Lung (tissue), 12 donors: Measurements from ENCODE around the gene TMEM79. TPM values are rescaled to one million over a fixed set of nuclear protein-coding genes. Genes with fewer than 3 reads are reported as not detected.

Experiments
- ATAC-seq: fragments of 200-7000 bp; cut with Tn5 transposase; one replicate; pipeline ENCODE4 v1.9.1; 2020; ENCODE audit warnings: moderate number of reproducible peaks; ENCODE audit not compliant: insufficient read depth, low FRiP score
- DNase-seq, 3 donors: peaks; one replicate each; pipeline ENCODE4 v3.0.0-alpha.2; 2013 to 2017
- H3K27ac ChIP-seq, 2 donors: one replicate each; pipeline ENCODE4 v1.5.1; 2013; ENCODE audit warnings: mild to moderate bottlenecking in 2 of 2, moderate library complexity in 2 of 2, control low read depth in 1 of 2, inconsistent platforms in 1 of 2, low read depth in 1 of 2, low read length in 1 of 2
- H3K27me3 ChIP-seq, 3 donors: one replicate each; pipeline ENCODE4 v1.5.1; 2013; ENCODE audit warnings: low read length in 2 of 3; ENCODE audit not compliant: control insufficient read depth in 3 of 3, insufficient read depth in 3 of 3
- H3K36me3 ChIP-seq, 4 donors: one replicate each; pipeline ENCODE4 v1.5.1; 2013; ENCODE audit warnings: low read length in 4 of 4, mild to moderate bottlenecking in 1 of 4, moderate library complexity in 1 of 4; ENCODE audit not compliant: control insufficient read depth in 4 of 4, insufficient read depth in 4 of 4
- H3K4me1 ChIP-seq, 5 donors: one replicate each; pipeline ENCODE4 v1.5.1; 2013; ENCODE audit warnings: low read length in 5 of 5, mild to moderate bottlenecking in 2 of 5, moderate library complexity in 1 of 5; ENCODE audit not compliant: control insufficient read depth in 5 of 5, insufficient read depth in 5 of 5
- H3K4me3 ChIP-seq: one replicate; pipeline ENCODE4 v1.5.1; 2013; ENCODE audit warnings: mild to moderate bottlenecking, control low read depth, moderate library complexity
- H3K9ac ChIP-seq, 2 donors: one replicate each; pipeline ENCODE4 v1.5.1; 2013; ENCODE audit warnings: low read length in 2 of 2, control low read depth in 1 of 2; ENCODE audit not compliant: insufficient read depth in 1 of 2
- H3K9me3 ChIP-seq, 4 donors: one replicate each; pipeline ENCODE4 v1.5.1; 2013; ENCODE audit warnings: low read length in 3 of 4, mild to moderate bottlenecking in 1 of 4, moderate library complexity in 1 of 4; ENCODE audit not compliant: control insufficient read depth in 4 of 4, insufficient read depth in 3 of 4
- CTCF ChIP-seq: IDR thresholded peaks from 2 replicates; pipeline ENCODE4 v1.5.1; 2012; ENCODE audit warnings: mild to moderate bottlenecking; ENCODE audit errors: control extremely low read depth, extremely low read depth
- WGBS, 2 donors: extraction: QIAGEN DNeasy Blood & Tissue Kit; methylation state at CpG; one replicate each; pipeline ENCODE4 v1.1.7; 2013; 5-methylcytosine and 5-hydroxymethylcytosine counted together
- polyA plus RNA-seq, 2 donors: library from polyadenylated mRNA; stranded (reverse); fragments of 200-250 nt; gene quantifications; one replicate each; pipeline ENCODE4 v1.2.1, GENCODE V29; 2013
- total RNA-seq, 2 donors: library from RNA; depleted of rRNA in 1 of 2; stranded (reverse); fragments of >200 nt in 1 of 2; gene quantifications; one replicate each; pipeline ENCODE4 v1.2.1, GENCODE V29; 2014 to 2021
- donor health status: control.
- donor health status: control.
- donor health status: Bipolar disorder and iron deficiency.
- donor health status: healthy.
- donor health status: DM: yes; HTN: yes; CAD: no.

TMEM79 gene
- total and polyA plus RNA-seq, 4 donors, result 2.5 to 4.7 (median 4.6) TPM

- DNase-seq (no peak), ATAC-seq (no peak)
- Histone ChIP-seq H3K27me3 (peaks cover 0 to 16% (median 12%) of the 10 kb centered on the region in 3 donors), H3K27ac (peak overlapping the region in 1 of 2 donors; percentile 5), H3K36me3 (peaks cover 16 to 41% (median 27%) of the 10 kb centered on the region in 4 donors), H3K4me3 (no peak overlapping the region), H3K4me1 (peaks cover 0 to 15% (median 0%) of the 10 kb centered on the region in 5 donors), H3K9me3 (peaks cover 0 to 1% (median 0%) of the 10 kb centered on the region in 4 donors), H3K9ac (no peak overlapping the region)
- WGBS, 2 donors, result 65 to 92% methylated on average over 2 to 4 of the region's 4 CpGs
- no peak for TF ChIP-seq CTCF
These were observed 35.8 kb upstream of the TMEM79 start for GRCh38 chr1:156248323-156248683.

DNA sequence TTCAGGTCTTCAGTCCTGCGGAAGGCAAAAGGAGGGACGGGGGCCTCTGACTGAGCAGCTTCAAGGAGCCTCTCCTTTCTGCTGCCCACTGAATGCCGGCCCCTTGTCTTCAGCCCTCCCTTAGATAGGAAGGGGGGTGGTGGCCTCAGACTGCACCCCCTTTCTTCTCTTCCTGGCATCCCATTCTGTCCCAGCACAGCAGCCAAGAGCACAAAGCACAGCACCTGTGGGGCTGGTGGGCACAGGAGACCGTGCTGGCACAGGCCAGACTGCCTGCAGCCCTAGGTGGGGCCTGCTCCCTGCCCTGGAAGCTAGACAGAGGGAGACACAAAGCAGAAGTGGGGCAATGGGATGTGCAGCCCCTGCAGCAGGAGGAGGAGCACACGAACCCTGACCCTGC, 34.5 kb upstream of the TMEM79 start:
- H3K36me3 ChIP-seq, result peaks cover 22 to 46% (median 35%) of the 10 kb centered on the region in 4 donors
- 89 to 92% methylated on average over 5 of the region's 5 CpGs for WGBS, 2 donors
- no peak for DNase-seq

DNA sequence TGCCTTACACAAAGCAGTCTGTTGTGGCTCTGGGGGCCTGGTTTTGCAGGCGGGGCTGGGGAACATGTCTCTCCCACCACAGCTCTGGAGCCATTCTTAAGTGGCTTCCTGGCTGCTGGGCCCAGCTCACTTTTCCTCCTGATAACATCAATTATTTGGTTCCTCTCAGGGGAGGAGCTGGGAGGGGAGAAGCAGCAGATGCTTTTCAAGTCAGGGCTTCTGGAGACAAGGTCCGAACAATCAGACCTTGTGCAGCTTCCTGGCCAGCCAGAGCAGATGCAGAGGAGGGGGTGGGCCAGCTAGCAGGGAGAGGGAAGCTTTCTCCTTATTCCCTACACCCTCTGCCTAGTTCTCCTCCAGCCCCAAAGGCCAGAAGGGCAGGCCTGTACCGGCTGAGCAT, 32.6 kb upstream of the TMEM79 start:
- peaks cover 0 to 4% (median 0%) of the 10 kb centered on the region in 5 donors for H3K4me1 ChIP-seq

More for the DNA sequence above, 34.5 kb upstream of the TMEM79 start:
- H3K4me3 ChIP-seq, result no peak overlapping the region
- TF ChIP-seq CTCF, result no peak
- H3K27ac ChIP-seq, result no peak overlapping the region
- no peak for ATAC-seq
- peaks cover 0 to 1% (median 0%) of the 10 kb centered on the region in 4 donors for H3K9me3 ChIP-seq
- peaks cover 0 to 12% (median 12%) of the 10 kb centered on the region in 3 donors for H3K27me3 ChIP-seq
- peaks cover 0 to 15% (median 0%) of the 10 kb centered on the region in 5 donors for H3K4me1 ChIP-seq
- H3K9ac ChIP-seq, result no peak overlapping the region

More for the DNA sequence above, 32.6 kb upstream of the TMEM79 start:
- Histone ChIP-seq H3K27me3 (peaks cover 0 to under 1% (median 0%) of the 10 kb centered on the region in 3 donors), H3K9me3 (no peaks in the 10 kb centered on the region), H3K27ac (no peak overlapping the region), H3K36me3 (peaks cover 28 to 53% (median 37%) of the 10 kb centered on the region in 4 donors), H3K4me3 (no peak overlapping the region), H3K9ac (no peak overlapping the region)
- DNase-seq, result peak in 1 of 3 donors; percentile 26
- no peak for ATAC-seq
- no peak for TF ChIP-seq CTCF
- 39 to 41% methylated on average over 3 of the region's 3 CpGs for WGBS, 2 donors
